GM19452 (cell line): ENCODE measurements around the gene TMEM45B.
"Not testable (repeated sequence)": the region's sequence is repeated elsewhere in the genome, so short reads cannot be mapped to it uniquely, and the experiment has no call there.

Source experiments
- ATAC-seq: cut with Tn5 transposase; IDR thresholded peaks from one replicate; pipeline ENCODE4 v1.9.1; 2021; ENCODE audit not compliant: unreplicated experiment

TMEM45B gene

GRCh38 chr11:129815596-129816461 is at the start of gene TMEM45B:
Gene TMEM45B (plus strand): TSS chr11:129815848. CDS start chr11:129852483, 36,635 bp downstream.
- no peak for ATAC-seq

GRCh38 chr11:129766898-129767604 is 48.6 kb upstream of the TMEM45B start:
- ATAC-seq: no peak

- no peak for ATAC-seq
Observed at GRCh38 chr11:129767827-129768226, 47.8 kb upstream of the TMEM45B start.

GRCh38 chr11:129768356-129768755 is 47.3 kb upstream of the TMEM45B start:
- no peak for ATAC-seq

- ATAC-seq: no peak
Observed at GRCh38 chr11:129769059-129769458, 46.6 kb upstream of the TMEM45B start.

- no peak for ATAC-seq
Observed at GRCh38 chr11:129770993-129771392, 44.7 kb upstream of the TMEM45B start.

- ATAC-seq: not testable (repeated sequence)
Observed at GRCh38 chr11:129771456-129771855, 44.2 kb upstream of the TMEM45B start.

GRCh38 chr11:129778877-129779276 is 36.8 kb upstream of the TMEM45B start:
- no peak for ATAC-seq

- ATAC-seq: no peak
Observed at GRCh38 chr11:129779342-129779741, 36.3 kb upstream of the TMEM45B start.

GRCh38 chr11:129785383-129786111 is 30.1 kb upstream of the TMEM45B start:
- ATAC-seq: no peak

- ATAC-seq: not testable (repeated sequence)
Observed at GRCh38 chr11:129786112-129786416, 29.6 kb upstream of the TMEM45B start.

- no peak for ATAC-seq
Observed at GRCh38 chr11:129787532-129788155, 28.0 kb upstream of the TMEM45B start.

- ATAC-seq: no peak
Observed at GRCh38 chr11:129788278-129788677, 27.4 kb upstream of the TMEM45B start.

GRCh38 chr11:129790106-129790505 is 25.5 kb upstream of the TMEM45B start:
- no peak for ATAC-seq

- no peak for ATAC-seq
Observed at GRCh38 chr11:129791515-129791914, 24.1 kb upstream of the TMEM45B start.

- ATAC-seq: no peak
Observed at GRCh38 chr11:129792663-129793062, 23.0 kb upstream of the TMEM45B start.

GRCh38 chr11:129795089-129795488 is 20.6 kb upstream of the TMEM45B start:
- ATAC-seq: no peak

- ATAC-seq: no peak
Observed at GRCh38 chr11:129798212-129798611, 17.4 kb upstream of the TMEM45B start.

- ATAC-seq: not testable (repeated sequence)
Observed at GRCh38 chr11:129800162-129800561, 15.5 kb upstream of the TMEM45B start.

- no peak for ATAC-seq
Observed at GRCh38 chr11:129800655-129801054, 15.0 kb upstream of the TMEM45B start.

GRCh38 chr11:129803533-129803932 is 12.1 kb upstream of the TMEM45B start:
- ATAC-seq: no peak
